Measurements from ENCODE around the gene WIZ. TPM values are rescaled to one million over a fixed set of nuclear protein-coding genes. Genes with fewer than 3 reads are reported as not detected.

WIZ gene
- total and polyA plus RNA-seq, 10 of the 15 experiments (the other 5 are each of a cell fraction or from before 2014, with no cell fraction given), result 0.10 to 26.7 (median 2.7) TPM

GRCh38 chr19:15398501-15399233, 51.1 kb downstream of the WIZ start:
- H2AFZ ChIP-seq (ENCODE audit: control insufficient read depth, low read depth, low read length), result no peak overlapping the region
- H3K4me2 ChIP-seq (ENCODE audit: control insufficient read depth, insufficient read depth), result no peak overlapping the region
- no peak overlapping the region for H3K9ac ChIP-seq (ENCODE audit: control insufficient read depth, insufficient read depth, low read length)
- H3K79me2 ChIP-seq (ENCODE audit: control insufficient read depth, insufficient read depth, low read length), result peaks cover 8% of the 10 kb centered on the region
- TF ChIP-seq RAD21 (IDR thresholded peaks at IDR 0.05; ENCODE audit: insufficient read depth, low read depth, low read length) (no peak), POLR2A (IDR thresholded peaks at IDR 0.05; ENCODE audit: low read depth, low read length) (peak; percentile 30; the same call in 1 of the 2 replicates), KAT2A (conservative IDR thresholded peaks at IDR 0.05; ENCODE audit: control insufficient read depth, low read depth, low read length) (no peak)
- H3K4me1 ChIP-seq (ENCODE audit: control insufficient read depth, insufficient read depth, low read length), result no peaks in the 10 kb centered on the region
- no peak for ATAC-seq
- peaks cover 10% of the 10 kb centered on the region; the same call in 1 of the 2 replicates for H4K20me1 ChIP-seq (ENCODE audit: control insufficient read depth, insufficient read depth)
- ChIA-PET CTCF (interaction anchor here (0.7 kb wide), 1 partner anchor 219 kb away, joined by 3 read pairs; no protein-coding TSS in a partner anchor), SMC1A (ENCODE audit: uncharacterized antibody, unreplicated experiment) (interaction anchor here (0.6 kb wide), 1 partner anchor 220 kb away, joined by 4 read pairs; no protein-coding TSS in a partner anchor), RAD21 (ENCODE audit: unreplicated experiment) (no interaction called here), POLR2A (no interaction called here)
- intact Hi-C loops (cut with micrococcal nuclease; ENCODE audit: unreplicated experiment) (no loop called here), in situ Hi-C loops (cut with MboI) (no loop called here)
- H3K27ac ChIP-seq (ENCODE audit: control insufficient read depth, insufficient read depth), result no peak overlapping the region
- DNase-seq (ENCODE audit: low read depth, low spot score), result no peak
- 76% methylated on average over 50 of the region's 50 CpGs for WGBS (ENCODE audit: insufficient coverage, insufficient replicate concordance, low lambda C conversion rate, missing lambda C conversion rate)
- H3K27me3 ChIP-seq (replicated peaks in 1 of 2; ENCODE audit: control insufficient read depth in 2 of 2, insufficient read depth in 2 of 2, low read length in 1 of 2), result no peaks in the 10 kb centered on the region
- H3K9me3 ChIP-seq (replicated peaks; ENCODE audit: control insufficient read depth, insufficient read depth, low read length), result no peaks in the 10 kb centered on the region
- FAIRE-seq, result no peak
- peaks cover 24 to 65% of the 10 kb centered on the region in 2 experiments for H3K36me3 ChIP-seq (ENCODE audit: control insufficient read depth in 2 of 2, insufficient read depth in 2 of 2, low read length in 1 of 2)
- no peak overlapping the region for H3K4me3 ChIP-seq
- no TSS peak for BruUV-seq (replicated peaks)

GRCh38 chr19:15397782-15398181, 52.0 kb downstream of the WIZ start:
- 49% methylated on average over 11 of the region's 11 CpGs for WGBS (ENCODE audit: insufficient coverage, insufficient replicate concordance, low lambda C conversion rate, missing lambda C conversion rate)
- DNase-seq (ENCODE audit: low read depth, low spot score) (no peak), FAIRE-seq (no peak), ATAC-seq (no peak)
- H3K4me3 ChIP-seq, result no peak overlapping the region
- no peak overlapping the region for H3K27ac ChIP-seq (ENCODE audit: control insufficient read depth, insufficient read depth)
- ChIA-PET SMC1A (ENCODE audit: uncharacterized antibody, unreplicated experiment) (interaction anchor here (0.6 kb wide), 1 partner anchor 220 kb away, joined by 4 read pairs; no protein-coding TSS in a partner anchor), RAD21 (ENCODE audit: unreplicated experiment) (no interaction called here), POLR2A (no interaction called here), CTCF (interaction anchor here (0.7 to 0.8 kb wide), 3 partner anchors 11 to 218 kb away, joined by 3 to 4 read pairs (median 3); no protein-coding TSS in a partner anchor)
- no peaks in the 10 kb centered on the region for H3K9me3 ChIP-seq (replicated peaks; ENCODE audit: control insufficient read depth, insufficient read depth, low read length)
- H4K20me1 ChIP-seq (ENCODE audit: control insufficient read depth, insufficient read depth), result peaks cover 9% of the 10 kb centered on the region; the same call in 1 of the 2 replicates
- peaks cover 24 to 62% of the 10 kb centered on the region in 2 experiments for H3K36me3 ChIP-seq (ENCODE audit: control insufficient read depth in 2 of 2, insufficient read depth in 2 of 2, low read length in 1 of 2)
- BruUV-seq (replicated peaks), result no TSS peak
- H3K27me3 ChIP-seq (replicated peaks in 1 of 2; ENCODE audit: control insufficient read depth in 2 of 2, insufficient read depth in 2 of 2, low read length in 1 of 2), result no peaks in the 10 kb centered on the region
- no peak overlapping the region for H3K9ac ChIP-seq (ENCODE audit: control insufficient read depth, insufficient read depth, low read length)
- no peaks in the 10 kb centered on the region for H3K4me1 ChIP-seq (ENCODE audit: control insufficient read depth, insufficient read depth, low read length)
- H3K4me2 ChIP-seq (ENCODE audit: control insufficient read depth, insufficient read depth), result no peak overlapping the region
- H2AFZ ChIP-seq (ENCODE audit: control insufficient read depth, low read depth, low read length), result no peak overlapping the region
- TF ChIP-seq SIX5 (IDR thresholded peaks at IDR 0.05; ENCODE audit: low read depth, low read length, severe bottlenecking) (no peak), MTA3 (IDR thresholded peaks at IDR 0.05; ENCODE audit: borderline replicate concordance, low read length) (no peak), TAF1 (IDR thresholded peaks at IDR 0.05; ENCODE audit: borderline replicate concordance, low read depth, low read length) (no peak), SMAD1 (IDR thresholded peaks at IDR 0.05; ENCODE audit: low read depth, partially characterized antibody) (no peak), PBX3 (IDR thresholded peaks at IDR 0.05; ENCODE audit: insufficient replicate concordance, low read depth, low read length) (no peak), IRF3 (IDR thresholded peaks at IDR 0.05) (no peak), SUZ12 (IDR thresholded peaks at IDR 0.05; ENCODE audit: unreplicated experiment) (no peak)
- intact Hi-C loops (cut with micrococcal nuclease; ENCODE audit: unreplicated experiment) (no loop called here), in situ Hi-C loops (cut with MboI) (no loop called here)
- H3K79me2 ChIP-seq (ENCODE audit: control insufficient read depth, insufficient read depth, low read length), result peaks cover under 1% of the 10 kb centered on the region; the same call in 1 of the 2 replicates
